ENCODE data around the gene FKRP. TPM values are rescaled to one million over a fixed set of nuclear protein-coding genes. Genes with fewer than 3 reads are reported as not detected.

The FKRP gene
- total and polyA plus RNA-seq, 2 of the 13 experiments (the other 11 are each of a cell fraction or from before 2014, with no cell fraction given): 7.3 to 9.8 TPM

- TF ChIP-seq ZNF781 (CRISPR knock-in tag; IDR thresholded peaks at IDR 0.05; ENCODE audit: borderline replicate concordance, not compliant biosample characterization): peak; percentile 9
- TF ChIP-seq ZHX1 (CRISPR knock-in tag; IDR thresholded peaks at IDR 0.05; ENCODE audit: low read depth): no peak
- no peak for TF ChIP-seq MXD4 (CRISPR knock-in tag; IDR thresholded peaks at IDR 0.05)
- no peak; the same call in 1 of the 2 replicates for TF ChIP-seq TBX2 (CRISPR knock-in tag; IDR thresholded peaks at IDR 0.05; ENCODE audit: borderline replicate concordance)
- no peak for TF ChIP-seq GPBP1L1 (CRISPR knock-in tag; IDR thresholded peaks at IDR 0.05)
- no peak for TF ChIP-seq ZNF770 (CRISPR knock-in tag; IDR thresholded peaks at IDR 0.05)
- TF ChIP-seq MTF2 (CRISPR knock-in tag; IDR thresholded peaks at IDR 0.05; ENCODE audit: borderline replicate concordance): 0 out of 2 replicates have a peak, but pooled peaks have one; percentile 35
- TF ChIP-seq MED8 (CRISPR knock-in tag; IDR thresholded peaks at IDR 0.05; ENCODE audit: insufficient replicate concordance): no peak
- no peak for TF ChIP-seq SRSF1 (optimal IDR thresholded peaks at IDR 0.05; ENCODE audit: low read depth, low read length)
- TF ChIP-seq RBM22 (optimal IDR thresholded peaks at IDR 0.05; ENCODE audit: low read length): peak; percentile 92
- no peak for TF ChIP-seq ZNF713 (CRISPR knock-in tag; IDR thresholded peaks at IDR 0.05)
- peak; percentile 53; the same call in 1 of the 2 replicates for TF ChIP-seq THRA (CRISPR knock-in tag; IDR thresholded peaks at IDR 0.05; ENCODE audit: borderline replicate concordance)
- TF ChIP-seq TEF (CRISPR knock-in tag; IDR thresholded peaks at IDR 0.05): no peak
- TF ChIP-seq TFDP2 (CRISPR knock-in tag; IDR thresholded peaks at IDR 0.05): no peak; the same call in none of the 2 replicates
These were observed 38.6 kb downstream of the FKRP start (continued) for GRCh38 chr19:46784262-46785053.
